HepG2 (cell line): ENCODE results near the gene NHSL1. TPM values are rescaled to one million over a fixed set of nuclear protein-coding genes. Genes with fewer than 3 reads are reported as not detected.

Experiments used
- ATF1 ChIP-seq: IDR thresholded peaks from 2 replicates; pipeline ENCODE4 v1.6.1; 2016; ENCODE audit warnings: mild to moderate bottlenecking, control low read depth
- BRCA1 ChIP-seq: sonication (generic); formaldehyde crosslinking; IDR thresholded peaks from 2 replicates; pipeline ENCODE4 v1.4.0; 2020; ENCODE audit warnings: missing genetic modification reagents
- ELF3 ChIP-seq: IDR thresholded peaks from 2 replicates; pipeline ENCODE4 v1.6.1; 2016; ENCODE audit warnings: missing genetic modification reagents, missing compliant biosample characterization
- HIC2 ChIP-seq: sonication (generic); formaldehyde crosslinking; IDR thresholded peaks from 2 replicates; pipeline ENCODE4 v1.9.0; 2022; ENCODE audit warnings: low read depth, missing genetic modification reagents
- IRF9 ChIP-seq: sonication (generic); formaldehyde crosslinking; IDR thresholded peaks from 2 replicates; pipeline ENCODE4 v1.8.0; 2022; ENCODE audit warnings: missing genetic modification reagents, mild to moderate bottlenecking, borderline replicate concordance
- NCOA5 ChIP-seq: sonication (generic); formaldehyde crosslinking; IDR thresholded peaks from 2 replicates; pipeline ENCODE4 v1.4.0; 2020; ENCODE audit warnings: missing genetic modification reagents
- REL ChIP-seq: sonication (generic); formaldehyde crosslinking; conservative IDR thresholded peaks from 2 replicates; pipeline ENCODE4 v1.8.0; 2022; ENCODE audit warnings: mild to moderate bottlenecking, missing genetic modification reagents, moderate library complexity
- SKIL ChIP-seq: sonication (generic); formaldehyde crosslinking; IDR thresholded peaks from 2 replicates; pipeline ENCODE4 v1.8.0; 2022; ENCODE audit warnings: missing genetic modification reagents, mild to moderate bottlenecking, moderate library complexity, borderline replicate concordance
- SMAD3 ChIP-seq: sonication (generic); formaldehyde crosslinking; IDR thresholded peaks from 2 replicates; pipeline ENCODE4 v1.4.0; 2020; ENCODE audit warnings: missing genetic modification reagents
- SOX5 ChIP-seq: IDR thresholded peaks from 2 replicates; pipeline ENCODE4 v1.6.1; 2016; ENCODE audit warnings: borderline replicate concordance
- STAG1 ChIP-seq: sonication (generic); formaldehyde crosslinking; IDR thresholded peaks from 2 replicates; pipeline ENCODE4 v1.4.0; 2020; ENCODE audit warnings: missing genetic modification reagents
- THAP7 ChIP-seq: sonication (generic); formaldehyde crosslinking; IDR thresholded peaks from 2 replicates; pipeline ENCODE4 v1.8.1; 2023; ENCODE audit warnings: mild to moderate bottlenecking, missing genetic modification reagents
- ZNF276 ChIP-seq: sonication (generic); formaldehyde crosslinking; IDR thresholded peaks from 2 replicates; pipeline ENCODE4 v1.4.0; 2020; ENCODE audit warnings: mild to moderate bottlenecking, low read depth, missing genetic modification reagents
- ZNF446 ChIP-seq: sonication (generic); formaldehyde crosslinking; IDR thresholded peaks from 2 replicates; pipeline ENCODE4 v1.5.0; 2020; ENCODE audit warnings: mild to moderate bottlenecking, missing genetic modification reagents
- ZNF484 ChIP-seq: sonication (generic); formaldehyde crosslinking; IDR thresholded peaks from 2 replicates; pipeline ENCODE4 v1.5.1; 2020; ENCODE audit warnings: mild to moderate bottlenecking, low read depth, missing genetic modification reagents, borderline replicate concordance
- ZNF512B ChIP-seq: sonication (generic); formaldehyde crosslinking; IDR thresholded peaks from 2 replicates; pipeline ENCODE4 v1.5.1; 2020; ENCODE audit warnings: missing genetic modification reagents, mild to moderate bottlenecking, borderline replicate concordance
- ZNF850 ChIP-seq: sonication (generic); formaldehyde crosslinking; conservative IDR thresholded peaks from 2 replicates; pipeline ENCODE4 v1.9.0; 2021; ENCODE audit warnings: mild to moderate bottlenecking, missing genetic modification reagents
- ZSCAN22 ChIP-seq: sonication (generic); formaldehyde crosslinking; IDR thresholded peaks from 2 replicates; pipeline ENCODE4 v1.4.0; 2020; ENCODE audit warnings: mild to moderate bottlenecking, missing genetic modification reagents
- polyA plus RNA-seq, 8 experiments: library from polyadenylated mRNA; depleted of rRNA in 3 of 8; stranded (reverse) in 7 of 8; unstranded in 1 of 8; fragments of >200 nt; fragmentation: Illumina TruSeq in 4 of 8; extraction: Trizol in 4 of 8; gene quantifications; 2 replicates each; pipeline versions ENCODE4 v1.2.1 to v1.2.3, GENCODE V29; 2011 to 2016; ENCODE audit warnings: low read depth in 4 of 8, missing spikeins in 1 of 8, mixed read lengths in 1 of 8; ENCODE audit not compliant: insufficient read depth in 1 of 8
- total RNA-seq, 5 experiments: library from RNA; depleted of rRNA; stranded (reverse); fragments of >200 nt; fragmentation: Illumina TruSeq; extraction: Trizol; gene quantifications; 2 replicates each; pipeline ENCODE4 v1.2.3, GENCODE V29; 2016; ENCODE audit warnings: low read depth in 1 of 5

The NHSL1 gene
- total and polyA plus RNA-seq, 2 of the 13 experiments (the other 11 are each of a cell fraction or from before 2014, with no cell fraction given) = 24.9 to 53.6 TPM

GRCh38 chr6:138499303-138500018, at the start of gene NHSL1 (continued):
- TF ChIP-seq REL (CRISPR knock-in tag) (no peak), ZNF512B (CRISPR knock-in tag) (0 out of 2 replicates have a peak, but pooled peaks have one; percentile 37), SOX5 (CRISPR knock-in tag) (peak; percentile 65; the same call in 1 of the 2 replicates), NCOA5 (CRISPR knock-in tag) (no peak), IRF9 (CRISPR knock-in tag) (no peak), SMAD3 (CRISPR knock-in tag) (no peak; the same call in none of the 2 replicates), HIC2 (CRISPR knock-in tag) (0 out of 2 replicates have a peak, but pooled peaks have one; percentile 41), ZNF484 (CRISPR knock-in tag) (no peak), THAP7 (no peak), SKIL (CRISPR knock-in tag) (no peak; the same call in 1 of the 2 replicates), ELF3 (CRISPR knock-in tag) (no peak), ATF1 (CRISPR knock-in tag) (0 out of 2 replicates have a peak, but pooled peaks have one; percentile 41), ZNF850 (CRISPR knock-in tag) (no peak), ZNF276 (no peak), ZSCAN22 (CRISPR knock-in tag) (no peak), ZNF446 (CRISPR knock-in tag) (no peak), STAG1 (CRISPR knock-in tag) (peak; percentile 12; the same call in 1 of the 2 replicates), BRCA1 (no peak)
